Globus pallidus (tissue), 1 donor: ENCODE results near the gene CYFIP2.

Experiments used
- DNase-seq: peaks from one replicate; pipeline ENCODE4 v3.0.0-alpha.2; 2015; ENCODE audit warnings: low spot score

The CYFIP2 gene

GRCh38 chr5:157258450-157258849 is 7.5 kb upstream of the CYFIP2 start:
- DNase-seq, result no peak

DNA sequence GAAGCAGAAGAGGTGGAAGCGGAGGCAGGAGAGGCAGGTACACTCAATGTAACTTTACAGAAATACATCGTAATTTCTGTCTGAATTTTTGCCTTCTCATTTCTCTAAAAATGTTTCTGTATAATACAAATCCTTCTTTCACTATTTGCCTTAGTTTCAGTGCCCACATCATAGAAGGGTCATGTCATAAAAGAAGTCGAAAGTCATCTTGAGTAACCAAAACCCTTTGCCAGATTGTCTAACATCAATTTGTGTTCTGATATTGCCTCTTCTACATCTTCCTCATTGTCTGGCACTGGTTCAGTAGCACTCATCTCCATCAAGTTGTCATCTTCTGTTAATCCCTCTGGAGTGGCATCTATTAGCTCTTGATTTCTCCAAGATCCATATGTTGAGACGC is 6.2 kb upstream of the CYFIP2 start:
- no peak for DNase-seq

DNA sequence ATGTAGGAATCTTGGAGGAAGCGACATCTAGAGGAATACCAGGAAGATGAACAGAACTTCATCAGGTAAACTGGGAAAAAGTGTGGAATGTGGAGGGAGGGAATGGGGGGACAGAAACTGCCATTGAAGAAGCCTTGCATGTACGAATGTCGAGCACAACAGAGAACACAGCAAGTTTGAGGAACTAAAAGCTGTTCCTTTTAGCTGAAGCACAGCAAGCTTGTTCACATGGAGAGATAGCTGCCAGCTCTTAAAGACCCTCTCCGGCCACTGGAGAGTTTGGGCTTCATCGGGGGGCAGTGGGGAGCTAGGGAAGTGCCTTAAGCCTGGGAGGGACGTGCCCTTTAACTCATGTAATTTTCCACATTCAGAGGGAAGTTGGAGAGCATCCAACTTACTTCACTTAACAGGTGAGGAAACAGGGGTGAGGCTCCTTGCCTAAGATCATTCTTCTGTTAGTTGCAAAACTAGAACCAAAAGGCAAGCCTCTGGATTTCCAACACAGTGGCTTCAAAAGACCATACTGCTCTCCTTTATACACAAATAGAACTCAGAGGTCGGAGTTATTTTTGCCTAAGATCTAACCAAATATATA is 2.3 kb upstream of the CYFIP2 start:
- DNase-seq, result no peak

- DNase-seq, result no peak
Measured at GRCh38 chr5:157266286-157267007, 524 bp downstream of the CYFIP2 start.

GRCh38 chr5:157267025-157267424 is 1.1 kb downstream of the CYFIP2 start:
- no peak for DNase-seq

DNA sequence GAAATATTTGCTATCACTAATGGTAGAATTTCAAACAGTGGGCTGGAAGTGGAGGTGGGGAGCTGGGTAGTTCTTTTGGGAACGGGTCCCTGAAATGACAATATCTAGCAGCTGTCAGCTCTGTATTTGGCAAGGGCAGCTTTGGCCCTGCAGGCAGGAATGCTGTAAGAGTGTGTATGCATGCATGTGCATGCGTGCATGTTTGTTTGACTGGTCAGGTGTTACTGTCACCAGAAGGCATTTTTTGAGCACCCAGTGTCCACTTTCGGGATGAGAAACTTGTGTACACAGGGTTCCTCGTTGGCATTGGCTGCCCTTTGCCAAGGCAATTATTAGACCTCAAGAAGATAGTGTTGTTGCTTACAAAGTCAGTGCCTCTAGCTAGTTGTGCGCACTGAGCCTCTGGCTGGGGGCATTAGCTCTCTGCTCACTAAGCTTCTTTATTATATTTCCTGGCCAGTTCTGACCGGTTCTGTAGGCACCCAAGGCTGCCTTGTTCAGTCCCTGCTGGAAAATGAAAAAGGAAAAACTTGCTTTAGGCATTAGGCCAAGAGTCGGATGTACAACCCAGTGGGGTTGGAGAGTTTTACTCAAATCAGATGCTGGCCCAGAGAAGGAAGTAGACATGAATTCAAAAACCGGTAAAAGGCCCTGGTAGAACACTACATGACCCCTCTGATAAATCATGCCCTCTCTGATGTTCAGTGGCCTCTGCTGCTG is 2.0 kb downstream of the CYFIP2 start:
- DNase-seq, result peak; percentile 51

DNA sequence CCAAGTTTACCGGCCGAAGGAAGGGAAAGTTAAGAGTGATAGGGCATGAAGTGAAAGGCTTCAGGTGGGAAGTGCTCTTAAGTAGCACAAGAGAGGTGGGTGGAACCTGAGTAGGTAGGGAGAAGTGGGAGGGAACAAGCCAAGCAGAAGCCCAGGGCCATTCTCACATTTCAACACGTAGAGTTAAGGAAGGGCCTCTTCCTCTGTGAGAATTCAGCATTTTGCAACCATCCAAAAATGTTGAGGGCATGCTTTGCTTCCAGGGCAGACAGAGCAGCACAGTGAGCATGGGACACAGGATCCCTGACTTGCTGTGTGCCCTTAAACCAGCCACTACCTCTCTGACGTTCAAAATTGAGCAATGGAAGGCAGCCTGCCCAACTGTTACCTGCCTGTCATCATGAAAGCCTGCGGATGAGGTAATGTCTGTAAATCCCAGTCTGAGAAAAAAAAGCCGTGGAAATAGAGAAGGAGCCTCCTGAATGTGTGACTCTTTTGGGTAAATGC is 3.3 kb downstream of the CYFIP2 start:
- DNase-seq, result no peak

- no peak for DNase-seq
Measured at GRCh38 chr5:157269761-157270272, 3.9 kb downstream of the CYFIP2 start.

- DNase-seq, result no peak
Measured at GRCh38 chr5:157270771-157271170, 4.8 kb downstream of the CYFIP2 start.

- no peak for DNase-seq
Measured at GRCh38 chr5:157271740-157272271, 5.9 kb downstream of the CYFIP2 start.

- no peak for DNase-seq
Measured at GRCh38 chr5:157273131-157273556, 7.2 kb downstream of the CYFIP2 start.

GRCh38 chr5:157275403-157275802 is 9.5 kb downstream of the CYFIP2 start:
- DNase-seq, result no peak

DNA sequence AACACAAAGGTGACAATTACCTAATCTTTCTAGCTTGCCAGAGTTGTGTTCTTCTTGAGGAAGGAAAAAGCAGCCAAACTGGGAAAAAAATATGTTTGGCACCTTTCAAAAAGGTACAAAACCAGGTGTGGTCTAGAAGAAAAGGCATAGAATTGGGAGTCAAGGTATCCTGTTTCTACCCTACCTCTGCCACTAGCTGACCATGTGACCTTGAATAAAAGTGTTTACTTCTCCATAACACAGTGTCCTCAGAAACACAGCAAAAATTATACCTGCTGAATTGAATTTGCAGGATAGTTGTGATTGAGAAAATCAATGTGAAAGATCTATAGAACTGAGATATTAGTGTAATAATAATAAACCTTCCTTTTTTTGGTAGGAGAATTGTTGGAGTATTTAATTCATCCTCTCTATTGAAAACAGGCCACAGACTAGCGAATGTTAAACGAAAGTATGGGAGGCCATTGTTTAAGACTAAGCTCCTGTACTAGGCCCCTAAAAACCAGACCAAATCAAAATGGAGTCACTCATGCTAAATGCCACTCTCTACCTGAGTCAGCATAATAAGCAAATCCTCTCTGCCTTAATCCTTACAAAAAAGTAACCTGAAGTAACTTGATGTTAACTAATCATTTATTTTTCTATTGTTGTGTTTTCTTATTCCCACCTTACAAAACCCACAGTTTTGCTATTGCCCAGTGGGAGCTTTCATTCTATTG is 12.6 kb downstream of the CYFIP2 start:
- DNase-seq, result no peak

DNA sequence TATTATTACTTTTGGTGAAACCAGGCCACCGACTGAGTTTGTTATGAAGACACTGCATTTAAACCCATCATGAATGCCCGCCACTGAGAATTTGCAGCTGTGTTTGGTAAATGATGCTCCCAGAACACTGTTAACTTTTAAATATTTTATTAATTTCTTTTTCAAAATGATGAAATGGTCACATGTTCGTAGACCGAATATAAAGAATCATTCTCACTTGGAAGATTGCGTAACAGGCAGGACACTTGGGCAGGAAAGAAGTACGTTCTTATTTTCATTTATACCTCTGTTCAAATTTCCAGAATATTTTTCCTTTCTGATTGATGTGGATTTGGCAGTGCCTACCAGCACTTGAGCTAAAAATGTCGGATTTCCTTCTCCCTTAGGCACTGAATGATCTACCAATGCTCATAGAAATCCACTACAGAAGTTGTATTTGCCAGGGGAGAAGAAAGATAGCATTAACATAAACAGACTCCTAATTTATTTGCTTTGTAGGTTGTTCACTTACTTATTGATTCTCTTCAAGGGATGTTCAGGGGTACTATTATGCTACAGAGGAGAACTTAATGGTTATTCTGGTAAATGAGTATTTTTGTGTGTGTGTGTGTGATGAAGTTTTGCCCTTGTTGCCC is 13.8 kb downstream of the CYFIP2 start:
- DNase-seq, result no peak

DNA sequence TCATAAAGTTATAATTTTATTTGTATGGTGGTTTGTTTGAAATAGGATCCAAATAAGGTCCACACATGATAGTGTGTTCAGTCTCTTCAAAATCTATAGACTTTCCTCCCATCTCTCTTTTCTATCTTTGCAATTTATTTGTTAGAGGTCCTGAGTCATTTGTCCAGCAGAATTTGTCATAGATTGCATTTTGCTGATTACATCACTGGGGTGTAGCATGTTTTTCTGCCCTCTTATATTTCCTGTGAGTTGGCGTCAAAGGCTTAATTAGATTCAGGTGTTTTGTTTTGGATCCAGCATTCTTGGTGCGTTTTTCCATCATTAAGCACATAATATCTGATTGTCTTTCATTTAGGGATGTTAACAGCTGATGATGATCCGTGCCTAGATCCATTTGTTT is 15.0 kb downstream of the CYFIP2 start:
- no peak for DNase-seq

DNA sequence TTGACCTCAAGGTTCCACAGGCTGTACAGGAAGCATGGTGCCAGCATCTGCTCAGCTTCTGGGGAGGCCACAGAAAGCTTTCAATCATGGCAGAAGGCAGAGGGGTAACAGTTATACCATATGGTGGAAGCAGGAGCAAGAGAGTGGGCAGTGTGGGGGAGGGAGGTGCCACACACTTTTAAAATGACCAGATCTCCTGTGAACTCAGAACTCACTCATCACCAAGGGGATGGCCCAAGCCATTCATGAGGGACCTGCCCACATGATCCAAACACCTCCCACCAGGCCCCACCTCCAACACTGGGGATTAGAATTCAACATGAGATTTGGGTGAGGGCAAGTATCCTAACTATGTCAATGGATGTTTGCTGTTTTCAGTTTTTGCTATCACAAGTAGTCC is 16.2 kb downstream of the CYFIP2 start:
- no peak for DNase-seq

DNA sequence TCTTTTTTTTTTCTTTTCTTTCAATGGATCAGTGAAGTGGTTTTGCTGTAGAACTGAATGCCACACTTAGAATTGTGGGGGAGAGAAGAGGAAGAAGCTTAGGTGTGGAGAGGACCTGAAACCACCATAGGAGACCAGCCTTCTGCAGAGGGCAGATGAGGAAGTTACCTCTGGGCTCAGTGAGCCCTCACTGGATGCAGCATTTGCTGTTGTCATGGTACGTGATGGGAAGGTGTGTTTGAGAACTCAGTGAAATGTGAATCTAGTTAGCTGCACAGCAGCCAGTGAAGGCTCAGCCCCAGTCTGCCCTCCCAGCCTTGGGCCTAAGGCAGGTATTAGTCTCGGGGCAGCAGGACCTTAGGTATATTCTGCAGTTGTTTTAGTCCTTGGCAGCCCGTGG is 17.5 kb downstream of the CYFIP2 start:
- DNase-seq, result no peak

DNA sequence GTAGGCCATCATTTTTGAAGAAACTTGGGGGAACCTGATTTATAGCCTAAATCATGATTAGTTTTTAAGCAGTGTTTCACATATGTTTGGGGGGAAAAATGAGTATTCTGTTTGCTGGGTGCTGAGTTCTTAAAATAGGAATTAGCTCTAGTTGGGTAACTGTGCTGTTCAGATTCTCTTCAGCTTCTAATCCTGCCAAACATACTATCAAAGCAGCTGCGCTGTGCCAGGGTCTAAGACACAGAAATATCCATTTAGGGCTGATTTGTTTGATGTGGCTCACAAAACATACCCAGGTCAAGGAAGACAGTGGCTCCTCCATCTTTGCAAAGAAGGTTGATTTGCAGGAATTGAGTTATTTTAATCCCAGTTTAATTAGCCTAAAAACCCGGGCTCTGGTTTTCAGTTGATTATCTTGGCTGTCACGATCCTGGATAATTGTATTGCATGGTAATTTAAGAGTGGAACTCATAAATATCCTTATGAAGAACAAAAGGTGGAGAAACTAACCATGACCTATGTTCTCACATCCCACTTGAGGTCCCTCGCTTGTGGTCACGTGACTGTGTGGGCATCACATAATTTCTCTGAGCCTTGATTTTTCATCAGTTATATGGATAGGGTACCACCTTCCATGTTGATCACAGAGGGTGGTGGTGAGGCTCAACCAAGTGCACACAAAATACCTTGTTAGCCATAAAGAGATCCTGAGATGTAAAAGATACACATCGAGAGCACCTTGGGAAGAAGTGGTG is 18.7 kb downstream of the CYFIP2 start:
- DNase-seq, result no peak

GRCh38 chr5:157285310-157286035 is 19.6 kb downstream of the CYFIP2 start:
- DNase-seq, result no peak

DNA sequence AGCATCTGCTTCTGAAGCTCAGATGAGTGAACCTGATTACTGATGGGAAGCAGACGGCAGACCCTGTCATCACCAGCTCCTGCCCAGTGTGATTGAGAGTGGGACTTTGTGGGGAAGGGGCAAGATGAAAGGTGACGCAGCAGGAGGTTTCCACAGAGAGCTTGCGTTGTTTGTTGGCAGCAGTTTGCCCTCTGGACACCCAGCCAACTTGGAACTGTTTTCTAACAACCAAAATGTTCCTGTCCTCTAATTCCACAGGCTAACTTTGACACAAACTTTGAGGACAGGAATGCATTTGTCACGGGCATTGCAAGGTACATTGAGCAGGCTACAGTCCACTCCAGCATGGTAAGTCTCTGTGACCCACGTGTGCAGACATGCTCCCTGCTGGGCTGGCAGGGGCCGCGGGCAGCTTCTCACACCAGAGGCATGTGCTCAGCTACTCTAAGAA is 20.9 kb downstream of the CYFIP2 start:
- no peak for DNase-seq
